IMR-90 (cell line): ENCODE data around the gene ALK. TPM values are rescaled to one million over a fixed set of nuclear protein-coding genes. Genes with fewer than 3 reads are reported as not detected.

ENCODE experiments used
- ATAC-seq: fragments of 200-7000 bp; cut with Tn5 transposase; 2 replicates; pipeline ENCODE4 v1.9.1; 2020; ENCODE audit warnings: low read depth, mild to moderate bottlenecking, moderate library complexity
- BruUV-seq: library from RNA; stranded (reverse); fragments of 400-500 nt; replicated peaks from 2 replicates; lab custom pipeline; 2021; lab: Mats Ljungman, UMichigan
- CTCF ChIA-PET: fragments of 300-600 bp; formaldehyde crosslinking; extraction: SDS; loops from one replicate; lab custom pipeline; 2021; ENCODE audit warnings: antibody characterized with exemption; lab: Yijun Ruan, JAX
- POLR2A ChIA-PET: fragments of 300-600 bp; sonication (Branson Sonifier 250); formaldehyde crosslinking; loops from one replicate; lab custom pipeline; 2022; ENCODE audit warnings: antibody characterized with exemption; ENCODE audit not compliant: unreplicated experiment; lab: Charles Lee
- DNase-seq: peaks from one replicate; pipeline ENCODE4 v3.0.0; 2013
- H2AFZ ChIP-seq: replicated peaks from 2 replicates; pipeline ENCODE3; 2013; ENCODE audit warnings: low read length, mild to moderate bottlenecking; ENCODE audit not compliant: poor library complexity
- H2AK5ac ChIP-seq: 2 replicates; pipeline ENCODE4 v1.6.1; 2013; ENCODE audit warnings: low read depth, low read length, inconsistent platforms
- H2AK9ac ChIP-seq: replicated peaks from 2 replicates; pipeline ENCODE3; 2013; ENCODE audit warnings: mild to moderate bottlenecking, low read depth, low read length, moderate library complexity; ENCODE audit not compliant: poor library complexity
- H2BK120ac ChIP-seq: 2 replicates; pipeline ENCODE4 v1.6.1; 2013; ENCODE audit warnings: low read depth, low read length, inconsistent platforms
- H2BK15ac ChIP-seq: 3 replicates; pipeline ENCODE4 v1.6.1; 2013; ENCODE audit warnings: low read depth, low read length, inconsistent platforms
- H2BK20ac ChIP-seq: 2 replicates; pipeline ENCODE4 v1.6.1; 2013; ENCODE audit warnings: low read depth, mild to moderate bottlenecking, inconsistent platforms, low read length, moderate library complexity
- H2BK5ac ChIP-seq: 2 replicates; pipeline ENCODE4 v1.6.1; 2013; ENCODE audit warnings: mild to moderate bottlenecking, low read depth, low read length, inconsistent platforms; ENCODE audit not compliant: poor library complexity, severe bottlenecking
- H3K14ac ChIP-seq: replicated peaks from 2 replicates; pipeline ENCODE4 v1.6.1; 2013; ENCODE audit warnings: low read depth, low read length, inconsistent platforms
- H3K18ac ChIP-seq: 2 replicates; pipeline ENCODE4 v1.6.1; 2013; ENCODE audit warnings: low read depth, low read length, control low read depth
- H3K23ac ChIP-seq: 2 replicates; pipeline ENCODE4 v1.6.1; 2013; ENCODE audit warnings: low read depth, low read length, inconsistent platforms
- H3K27ac ChIP-seq: 2 replicates; pipeline ENCODE4 v1.5.1; 2013; ENCODE audit warnings: mild to moderate bottlenecking, control low read depth, low read length; ENCODE audit not compliant: insufficient read depth
- H3K27me3 ChIP-seq: 2 replicates; pipeline ENCODE4 v1.6.1; 2013; ENCODE audit warnings: low read length; ENCODE audit not compliant: control insufficient read depth, insufficient read depth
- H3K36me3 ChIP-seq: 2 replicates; pipeline ENCODE4 v1.6.1; 2013; ENCODE audit warnings: low read length, mixed read lengths; ENCODE audit not compliant: control insufficient read depth, insufficient read depth
- H3K4ac ChIP-seq: 2 replicates; pipeline ENCODE4 v1.6.1; 2013; ENCODE audit warnings: low read depth, low read length, inconsistent platforms
- H3K4me1 ChIP-seq: 2 replicates; pipeline ENCODE4 v1.6.1; 2013; ENCODE audit warnings: low read length, mixed read lengths; ENCODE audit not compliant: control insufficient read depth, insufficient read depth
- H3K4me2 ChIP-seq: 2 replicates; pipeline ENCODE4 v1.6.1; 2013; ENCODE audit warnings: low read depth, mild to moderate bottlenecking, control low read depth, low read length, moderate library complexity
- H3K4me3 ChIP-seq: 2 replicates; pipeline ENCODE4 v1.5.1; 2013; ENCODE audit warnings: low read depth, mild to moderate bottlenecking, control low read depth, low read length, moderate library complexity; ENCODE audit not compliant: insufficient read depth
- H3K56ac ChIP-seq: 2 replicates; pipeline ENCODE4 v1.6.1; 2013; ENCODE audit warnings: low read length, inconsistent platforms; ENCODE audit not compliant: insufficient read depth; ENCODE audit errors: extremely low read depth
- H3K79me1 ChIP-seq, 2 experiments: 2 replicates each; pipeline ENCODE4 v1.6.1; 2013; ENCODE audit warnings: low read length in 2 of 2, inconsistent platforms in 1 of 2, low read depth in 1 of 2
- H3K9ac ChIP-seq: 2 replicates; pipeline ENCODE4 v1.6.1; 2013; ENCODE audit warnings: low read depth, low read length, control low read depth
- H3K9me1 ChIP-seq: 2 replicates; pipeline ENCODE4 v1.6.1; 2013; ENCODE audit warnings: low read length, inconsistent platforms; ENCODE audit not compliant: insufficient read depth
- H3K9me3 ChIP-seq: 2 replicates; pipeline ENCODE4 v1.6.1; 2013; ENCODE audit warnings: low read length; ENCODE audit not compliant: control insufficient read depth, insufficient read depth
- H4K20me1 ChIP-seq: 2 replicates; pipeline ENCODE4 v1.6.1; 2013; ENCODE audit warnings: low read length, inconsistent platforms; ENCODE audit not compliant: insufficient read depth
- H4K5ac ChIP-seq: 2 replicates; pipeline ENCODE4 v1.6.1; 2013; ENCODE audit warnings: mild to moderate bottlenecking, low read depth, low read length, control low read depth
- H4K8ac ChIP-seq, 2 experiments: 2 replicates each; pipeline ENCODE4 v1.6.1; 2013; ENCODE audit warnings: low read depth in 2 of 2, low read length in 2 of 2, control low read depth in 1 of 2, inconsistent platforms in 1 of 2
- H4K91ac ChIP-seq: 2 replicates; pipeline ENCODE4 v1.6.1; 2013; ENCODE audit warnings: low read depth, low read length, inconsistent platforms; ENCODE audit not compliant: insufficient read depth
- CTCF ChIP-seq: conservative IDR thresholded peaks from 2 replicates; pipeline ENCODE4 v1.5.1; 2012; ENCODE audit warnings: mild to moderate bottlenecking, low read depth, low read length, improper control_type of control experiment
- ELK1 ChIP-seq: fragments of 150-350 bp; IDR thresholded peaks from 2 replicates; pipeline ENCODE4 v1.6.1; 2016; ENCODE audit warnings: low read depth, mild to moderate bottlenecking, low read length, moderate library complexity, borderline replicate concordance
- RCOR1 ChIP-seq: IDR thresholded peaks from 2 replicates; pipeline ENCODE4 v1.6.1; 2012; ENCODE audit warnings: mild to moderate bottlenecking, low read length, improper control_type of control experiment; ENCODE audit not compliant: insufficient replicate concordance
- SMC3 ChIP-seq: fragments of 150-350 bp; IDR thresholded peaks from 2 replicates; pipeline ENCODE4 v1.6.1; 2016; ENCODE audit warnings: low read depth, mild to moderate bottlenecking, antibody characterized with exemption, low read length, moderate library complexity
- WGBS, 2 experiments: methylation state at CpG; one replicate each; pipeline versions ENCODE4 v1.1.5 to v1.1.7; 2013; ENCODE audit warnings: missing lambda C conversion rate in 2 of 2; ENCODE audit not compliant: insufficient read length in 1 of 2; ENCODE audit errors: extremely low coverage in 2 of 2; 5-methylcytosine and 5-hydroxymethylcytosine counted together
- dilution Hi-C: fragments of 300-500 bp; cut with HindIII; formaldehyde crosslinking; loops from one replicate; pipeline ENCODE4 v1.14.3; 2018; ENCODE audit warnings: low sequenced_read_pairs; ENCODE audit not compliant: unreplicated experiment
- in situ Hi-C: fragments of 300-500 bp; cut with MboI; formaldehyde crosslinking; loops from 3 replicates; pipeline ENCODE4 v1.14.3; 2019; ENCODE audit warnings: low sequenced_read_pairs, inconsistent platforms, mixed read lengths
- intact Hi-C: fragments of 100-400 bp; cut with micrococcal nuclease; formaldehyde crosslinking; loops from 2 replicates; pipeline ENCODE4 v1.10.0; 2022
- polyA plus RNA-seq, 3 experiments: library from polyadenylated mRNA; depleted of rRNA; stranded (reverse); fragments of >200 nt; gene quantifications; 2 replicates each; pipeline ENCODE4 v1.2.3, GENCODE V29; 2012; ENCODE audit warnings: low replicate concordance in 1 of 3
- total RNA-seq: library from RNA; depleted of rRNA; stranded (reverse); fragments of >200 nt; gene quantifications from 2 replicates; pipeline ENCODE4 v1.2.3, GENCODE V29; 2012

ALK gene
- total and polyA plus RNA-seq, 2 of the 4 experiments (the other 2 are of a cell fraction), result not detected

- TF ChIP-seq CTCF, result no peak
- no peak for TF ChIP-seq SMC3
- TF ChIP-seq RCOR1, result no peak
- TF ChIP-seq ELK1, result no peak
- Histone ChIP-seq H3K56ac (no peak overlapping the region), H2BK5ac (peak overlapping the region; percentile 55), H2AFZ (no peak overlapping the region), H4K91ac (peak overlapping the region; percentile 11; the same call in 1 of the 2 replicates), H3K36me3 (no peaks in the 10 kb centered on the region), H3K9ac (no peak overlapping the region), H3K27me3 (no peaks in the 10 kb centered on the region), H3K9me1 (peaks cover 12% of the 10 kb centered on the region; the same call in 1 of the 2 replicates), H3K27ac (no peak overlapping the region), H3K14ac (peak overlapping the region; percentile 38; the same call in 1 of the 2 replicates), H3K4ac (0 out of 2 replicates have a peak overlapping the region, but pooled peaks have one; percentile 11), H2BK120ac (peak overlapping the region; percentile 41; the same call in 1 of the 2 replicates), H3K18ac (no peak overlapping the region), H3K23ac (peak overlapping the region; percentile 53; the same call in 1 of the 2 replicates), H2AK9ac (no peak overlapping the region), H4K20me1 (no peaks in the 10 kb centered on the region), H3K4me1 (peaks cover 11% of the 10 kb centered on the region), H3K4me3 (no peak overlapping the region), H2AK5ac (peak overlapping the region; percentile 49; the same call in 1 of the 2 replicates), H4K8ac (peak overlapping the region in 1 of 2 experiments; percentile 28; a peak in 1 of 4 replicates), H4K5ac (no peak overlapping the region), H3K4me2 (no peak overlapping the region), H2BK20ac (peak overlapping the region; percentile 27; the same call in 1 of the 2 replicates), H3K79me1 (no peaks in the 10 kb centered on the region), H3K9me3 (no peaks in the 10 kb centered on the region), H2BK15ac (peak overlapping the region; percentile 93; the same call in 1 of the 3 replicates)
- dilution Hi-C loops, result no loop called here
- CTCF ChIA-PET, result no interaction called here
- POLR2A ChIA-PET, result no interaction called here
- in situ Hi-C loops, result no loop called here
- ATAC-seq, result no peak
- no TSS peak for BruUV-seq
- intact Hi-C loops, result loop anchor here (5.0 kb wide), 1 partner anchor 107 kb away; no protein-coding TSS in a partner anchor
- WGBS, 2 experiments, result no CpG with 5 or more reads among the region's 4 CpGs
- DNase-seq, result peak; percentile 49
Measured at GRCh38 chr2:29628862-29629261, 292.5 kb downstream of the ALK start.
